Fibroblast of lung (primary cell): ENCODE results near the gene SRP72.

Experiments
- CTCF ChIP-seq, 2 donors: IDR thresholded peaks in 1 of 2; conservative IDR thresholded peaks in 1 of 2; 1 replicate in 1 of 2; 2 replicates in 1 of 2; pipeline ENCODE4 v1.5.1; 2011 to 2012; ENCODE audit warnings: low read length in 2 of 2, control low read depth in 1 of 2, inconsistent platforms in 1 of 2, low read depth in 1 of 2, mild to moderate bottlenecking in 1 of 2
- EZH2 ChIP-seq: IDR thresholded peaks from 2 replicates; pipeline ENCODE4 v1.5.1; 2012; ENCODE audit warnings: low read length, control low read depth, mild to moderate bottlenecking; ENCODE audit errors: missing control alignments

- TF ChIP-seq CTCF (conservative IDR thresholded peaks at IDR 0.05 in 1 of 2, IDR thresholded peaks at IDR 0.05 in 1 of 2; ENCODE audit: low read depth in 1 of 2, low read length in 2 of 2) (no peak), EZH2 (no peak)
These were observed 2.2 kb downstream of the SRP72 start for GRCh38 chr4:56469489-56470210.
